HG02852 (cell line): ENCODE results near the gene PIGL.
"Not testable (repeated sequence)": the region's sequence is repeated elsewhere in the genome, so short reads cannot be mapped to it uniquely, and the experiment has no call there.

Source experiments
- ATAC-seq: cut with Tn5 transposase; IDR thresholded peaks from one replicate; pipeline ENCODE4 v1.9.1; 2021; ENCODE audit warnings: mild to moderate bottlenecking, moderate library complexity; ENCODE audit not compliant: unreplicated experiment

PIGL gene

GRCh38 chr17:16217002-16217635 is at the start of gene PIGL:
Gene PIGL, plus strand, starts transcription at chr17:16217210. Its CDS starts 17 bp downstream, at chr17:16217227.
- ATAC-seq = no peak

DNA sequence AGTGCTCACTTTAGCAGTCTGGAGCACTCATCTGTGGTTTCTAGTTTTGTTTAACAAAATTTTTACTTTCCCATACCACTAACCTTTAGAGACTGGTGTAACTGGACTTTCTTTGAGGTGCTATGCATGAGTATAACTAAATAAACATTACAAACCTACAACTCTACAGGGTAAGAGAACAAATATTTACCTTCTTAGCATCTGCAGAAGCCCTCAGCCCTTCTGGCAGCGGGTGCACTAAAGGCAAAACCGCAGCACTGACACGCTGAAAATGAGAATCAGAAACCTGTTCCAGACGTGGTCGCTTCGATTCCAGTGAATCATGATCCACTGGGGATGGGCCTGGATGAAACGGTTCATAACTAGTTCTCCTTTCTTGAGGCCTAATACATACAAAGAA is 45.4 kb upstream of the PIGL start:
- ATAC-seq = no peak

DNA sequence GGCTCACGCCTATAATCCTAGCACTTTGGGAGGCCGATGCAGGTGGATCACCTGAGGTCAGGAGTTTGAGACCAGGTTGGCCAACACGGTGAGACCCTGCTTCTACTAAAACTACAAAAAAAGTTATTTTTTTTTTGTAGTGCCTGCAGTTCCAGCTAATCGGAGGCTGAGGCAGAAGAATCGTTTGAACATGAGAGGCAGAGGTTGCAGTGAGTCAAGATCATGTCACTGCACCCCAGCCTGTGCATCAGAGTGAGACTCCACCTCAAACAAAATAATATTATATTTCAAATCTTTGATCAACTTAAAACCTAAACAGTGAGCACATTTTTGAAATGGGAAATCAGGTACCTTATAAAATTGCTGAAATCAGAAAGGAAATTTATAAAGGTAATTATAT is 38.2 kb upstream of the PIGL start:
- no peak for ATAC-seq

DNA sequence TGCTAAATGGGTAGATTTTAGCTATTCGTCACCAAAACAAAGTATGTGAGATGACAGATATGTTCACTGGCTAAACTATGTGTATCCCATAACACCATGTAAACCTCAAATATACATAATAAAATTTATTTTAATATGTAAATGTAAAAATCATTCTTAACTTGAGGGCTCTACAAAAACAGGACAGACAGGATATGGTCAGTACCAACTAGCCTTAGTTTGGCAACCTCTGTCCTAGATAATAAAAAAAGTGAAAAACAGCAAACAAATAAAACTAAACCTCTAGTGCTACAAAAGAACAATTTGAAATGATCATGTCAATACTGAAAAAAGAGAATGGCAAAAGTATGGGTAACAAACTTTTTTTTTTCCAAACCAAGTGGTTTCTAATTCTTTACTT is 35.4 kb upstream of the PIGL start:
- ATAC-seq = no peak

DNA sequence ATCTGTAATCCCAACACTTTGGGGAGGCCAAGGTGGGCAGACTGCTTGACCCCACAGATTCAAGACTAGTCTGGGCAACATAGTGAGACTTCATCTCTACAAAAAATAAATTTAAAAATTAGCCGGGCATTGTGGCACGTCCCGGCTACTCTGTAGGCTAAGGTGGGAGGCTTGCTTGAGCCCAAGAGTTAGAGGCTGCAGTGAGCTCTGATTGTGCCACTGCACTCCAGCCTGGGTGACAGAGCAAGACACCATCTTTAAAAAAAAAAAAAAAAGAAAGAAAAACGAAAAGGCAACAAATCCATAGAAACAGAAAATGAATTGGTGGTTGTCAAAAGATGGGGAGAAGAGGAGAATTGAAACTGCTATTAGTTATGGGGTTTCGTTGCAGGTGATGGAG is 29.4 kb upstream of the PIGL start:
- no peak for ATAC-seq

DNA sequence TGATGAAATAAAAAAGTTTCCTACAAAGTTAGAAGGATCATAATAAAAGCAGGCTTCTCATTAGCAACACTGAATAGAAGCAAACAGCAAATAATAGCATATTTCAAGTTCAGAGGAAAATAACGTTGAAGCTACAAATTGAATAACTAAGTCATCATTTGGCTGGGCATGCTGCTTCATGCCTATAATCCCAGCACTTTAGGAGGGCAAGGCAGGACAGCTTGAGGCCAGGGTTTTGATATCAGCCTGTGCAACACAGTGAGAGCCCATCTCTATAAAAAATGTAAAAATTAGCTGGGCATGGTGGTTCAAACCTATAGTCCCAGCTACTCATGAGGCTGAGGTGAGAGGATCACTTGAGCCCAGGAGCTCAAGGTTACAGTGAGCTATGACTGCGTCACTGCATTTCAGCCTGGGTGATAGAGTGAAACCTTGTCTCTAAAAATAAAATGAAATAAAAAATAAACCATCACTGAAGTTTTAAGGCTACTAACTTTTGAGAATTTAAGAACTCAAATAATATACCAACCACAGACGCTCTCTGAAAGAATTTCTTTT is 27.1 kb upstream of the PIGL start:
- ATAC-seq = no peak

DNA sequence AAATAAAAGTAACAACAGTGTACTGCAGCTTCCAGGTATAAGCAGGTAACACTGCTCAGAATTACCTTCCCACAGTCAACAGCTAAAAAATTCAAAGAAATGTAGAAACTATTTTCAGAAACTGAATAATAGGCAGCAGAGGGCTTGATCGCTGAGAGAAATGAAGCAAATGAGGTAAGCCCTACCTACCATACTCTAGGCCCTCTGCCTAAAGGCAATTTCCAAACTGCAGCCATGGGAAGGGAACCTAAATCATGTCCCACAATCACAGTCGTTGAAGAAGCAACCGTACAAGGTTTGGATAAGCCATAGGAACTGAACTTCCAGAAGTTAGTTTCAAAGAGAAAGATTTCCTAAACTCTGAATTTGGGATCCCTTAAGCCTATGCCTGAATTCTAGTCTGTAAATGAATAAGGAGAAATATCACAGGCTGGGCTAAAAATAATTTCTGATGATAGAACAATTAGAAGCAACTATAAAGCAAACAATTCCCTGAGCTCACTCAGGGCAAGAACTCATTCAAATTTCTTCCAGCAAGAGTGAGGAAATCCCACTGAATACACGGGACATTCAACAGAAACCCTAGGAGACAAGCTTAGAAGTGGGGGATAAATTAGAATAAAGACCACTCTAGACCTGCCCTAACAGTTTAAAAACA is 26.2 kb upstream of the PIGL start:
- no peak for ATAC-seq

- ATAC-seq = no peak
Observed at GRCh38 chr17:16191604-16192003, 25.4 kb upstream of the PIGL start.

- ATAC-seq = not testable (repeated sequence)
Observed at GRCh38 chr17:16194307-16194835, 22.6 kb upstream of the PIGL start.

DNA sequence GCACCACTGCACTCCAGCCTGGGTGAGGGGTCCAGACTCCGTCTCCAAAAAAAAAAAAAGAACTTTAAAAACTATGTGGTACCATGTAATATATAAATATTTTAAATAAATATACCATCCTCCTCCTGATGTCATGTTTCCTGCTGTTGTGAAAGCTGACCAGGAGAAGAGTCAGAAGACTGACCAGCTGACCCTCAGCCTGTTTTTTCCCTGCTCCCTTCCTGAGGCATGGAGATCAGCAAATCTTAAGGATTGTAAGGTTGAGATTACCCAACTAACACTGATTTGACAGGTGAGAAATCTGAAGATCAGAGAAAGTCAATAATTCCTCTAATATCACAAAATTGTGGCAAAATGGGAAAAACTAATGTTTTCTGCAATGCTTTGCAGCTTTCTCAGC is 19.7 kb upstream of the PIGL start:
- ATAC-seq = no peak

- no peak for ATAC-seq
Observed at GRCh38 chr17:16199093-16199492, 17.9 kb upstream of the PIGL start.

DNA sequence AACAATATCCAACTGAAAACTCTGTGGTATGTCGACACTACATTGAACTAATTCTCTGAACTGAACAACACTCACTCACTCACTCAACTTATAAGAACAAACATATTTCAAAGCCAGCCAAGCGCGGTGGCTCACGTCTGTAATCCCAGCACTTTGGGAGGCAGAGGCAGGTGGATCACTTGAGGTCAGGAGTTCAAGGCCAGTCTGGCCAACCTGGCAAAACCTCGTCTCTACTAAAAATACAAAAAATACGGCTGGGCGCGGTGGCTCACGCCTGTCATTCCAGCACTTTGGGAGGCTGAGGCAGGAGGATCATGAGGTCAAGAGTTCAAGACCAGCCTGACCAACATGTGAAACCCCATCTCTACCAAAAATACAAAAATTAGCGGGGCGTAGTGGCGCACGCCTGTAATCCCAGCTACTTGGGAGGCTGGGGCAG is 15.3 kb upstream of the PIGL start:
- ATAC-seq = not testable (repeated sequence)

DNA sequence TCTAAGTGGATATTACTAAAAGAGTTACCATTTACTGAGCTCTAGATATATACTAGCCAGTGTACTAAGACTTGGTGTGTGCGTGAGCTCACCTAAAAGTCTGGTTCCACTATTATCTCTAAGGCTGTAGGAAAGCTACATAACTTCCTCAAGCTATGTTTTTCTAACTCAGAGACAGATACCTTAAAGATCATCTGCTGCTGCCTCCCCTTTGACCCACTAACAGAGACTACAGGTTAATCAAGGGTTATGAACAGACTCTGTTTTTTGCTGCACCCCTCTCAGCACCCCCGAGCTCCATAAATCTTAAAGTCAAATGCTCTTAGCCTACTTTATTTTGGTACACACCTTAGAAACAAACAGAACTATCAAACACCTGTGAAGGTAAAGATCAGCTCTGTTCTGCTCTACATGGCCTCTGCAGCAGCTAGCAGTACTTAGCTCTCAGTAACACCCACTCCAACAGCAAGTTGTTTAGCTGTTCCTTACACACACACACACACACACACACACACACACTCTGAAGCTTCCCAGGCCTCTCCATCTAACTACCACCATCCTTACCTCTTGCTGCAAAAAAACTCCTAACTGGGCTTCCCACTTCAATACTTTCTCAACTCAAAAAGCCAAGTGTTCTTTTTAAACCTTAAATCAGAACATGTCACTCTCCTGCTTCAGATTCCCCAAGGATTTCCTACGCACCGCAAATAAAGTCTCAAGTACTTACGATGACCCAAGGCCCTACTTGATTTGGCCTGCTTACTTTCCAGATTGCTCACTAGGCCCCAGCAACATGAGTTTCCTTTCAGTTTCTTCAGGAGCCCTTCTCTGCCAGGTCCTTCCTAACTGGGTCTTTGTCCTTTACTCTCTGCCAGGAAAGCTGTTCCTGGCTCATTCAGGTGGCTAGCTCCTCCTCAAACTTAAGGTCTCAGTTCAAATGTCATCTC is 14.2 kb upstream of the PIGL start:
- ATAC-seq = not testable (repeated sequence)

- ATAC-seq = not testable (repeated sequence)
Observed at GRCh38 chr17:16204763-16205162, 12.2 kb upstream of the PIGL start.

DNA sequence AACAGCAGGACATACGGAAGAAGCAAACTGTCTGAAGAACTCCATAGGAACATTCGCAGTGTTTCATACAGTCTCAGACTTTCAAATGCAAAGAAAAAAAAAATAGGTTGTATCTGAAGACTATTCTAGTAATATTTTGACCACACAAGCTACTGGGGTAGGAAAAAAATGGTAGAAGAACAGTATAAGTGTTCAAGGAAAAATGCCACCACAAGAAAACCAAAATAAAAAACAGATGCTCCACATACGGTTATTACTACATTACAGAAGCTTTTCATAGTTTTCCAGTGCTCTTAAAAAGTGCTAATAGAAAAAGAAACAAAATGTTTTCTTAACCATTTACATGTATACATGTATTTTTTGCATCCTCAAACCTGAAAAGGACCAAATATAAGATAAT is 5.4 kb upstream of the PIGL start:
- no peak for ATAC-seq

- no peak for ATAC-seq
Observed at GRCh38 chr17:16212793-16213192, 4.2 kb upstream of the PIGL start.

- no peak for ATAC-seq
Observed at GRCh38 chr17:16214190-16215001, 2.6 kb upstream of the PIGL start.

DNA sequence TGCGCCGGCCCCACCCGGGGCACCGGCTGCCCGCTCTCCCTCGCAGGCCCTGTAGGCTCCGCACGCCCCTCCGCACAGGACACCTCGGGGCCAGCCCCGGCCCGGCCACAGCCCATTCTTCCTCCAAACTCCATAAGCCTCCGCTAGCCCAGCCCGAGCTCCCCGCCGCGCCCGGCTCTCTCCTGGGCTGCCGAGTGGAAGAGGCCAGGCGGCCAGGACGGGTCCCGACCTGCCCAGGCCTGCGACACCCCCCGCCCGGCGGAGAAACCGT is 2.1 kb upstream of the PIGL start:
- peak; percentile 45 for ATAC-seq

- peak; percentile 75 for ATAC-seq
Observed at GRCh38 chr17:16215273-16215964, 1.6 kb upstream of the PIGL start, which contains the start of gene NCOR1. Gene NCOR1, minus strand, starts transcription at chr17:16215534. Its CDS starts 20,965 bp downstream, at chr17:16194569.

GRCh38 chr17:16215965-16216316 is 1.1 kb upstream of the PIGL start:
- ATAC-seq = no peak
